ENCODE results near the gene SIRT6. TPM values are rescaled to one million over a fixed set of nuclear protein-coding genes. Genes with fewer than 3 reads are reported as not detected.

The SIRT6 gene
- total RNA-seq, 1 experiment from 2014 or later, result 18.0 TPM

DNA sequence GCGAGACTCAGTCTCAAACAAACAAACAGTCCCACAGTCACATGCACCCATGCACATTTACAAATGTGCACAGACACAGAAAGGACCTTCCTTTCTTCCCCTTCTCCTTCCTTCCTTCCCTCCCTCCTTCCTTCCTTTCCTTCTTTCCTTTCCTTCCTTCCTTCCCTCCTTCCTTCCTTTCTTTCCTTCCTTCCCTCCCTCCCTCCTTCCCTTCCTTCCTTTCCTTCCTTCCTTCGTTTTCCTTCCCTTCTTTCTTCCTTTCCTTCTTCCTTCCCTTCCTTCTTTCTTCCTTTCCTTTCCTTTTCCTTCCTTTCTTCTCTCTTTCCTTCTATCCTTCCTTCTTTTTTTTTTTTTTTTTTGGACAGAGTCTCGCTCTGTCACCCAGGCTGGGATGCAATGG is 30.8 kb upstream of the SIRT6 start:
- Histone ChIP-seq H2AFZ (ENCODE audit: low read length) (no peak overlapping the region), H3K4me1 (ENCODE audit: insufficient read depth, low read length) (peaks cover 7% of the 10 kb centered on the region; the same call in 1 of the 2 replicates), H3K9me2 (replicated peaks; ENCODE audit: low read length) (no peaks in the 10 kb centered on the region), H4K20me1 (ENCODE audit: low read length) (no peaks in the 10 kb centered on the region), H3K27me3 (ENCODE audit: low read length) (no peaks in the 10 kb centered on the region), H3K9me3 (ENCODE audit: low read length) (no peaks in the 10 kb centered on the region), H3F3A (ENCODE audit: low read length, unreplicated experiment) (no peaks in the 10 kb centered on the region), H3K27ac (ENCODE audit: low read length) (no peak overlapping the region), H3K4me3 (ENCODE audit: low read length) (no peak overlapping the region), H3K36me3 (ENCODE audit: low read depth, low read length) (no peaks in the 10 kb centered on the region), H3K79me2 (ENCODE audit: low read length) (no peaks in the 10 kb centered on the region), H3K9ac (ENCODE audit: low read length) (no peak overlapping the region), H3K4me2 (ENCODE audit: low read length) (no peak overlapping the region)
- POLR2A ChIA-PET (ENCODE audit: unreplicated experiment), result no interaction called here
- intact Hi-C loops (cut with micrococcal nuclease), result no loop called here
- ATAC-seq (no peak), DNase-seq (no peak)
- no TSS peak for BruUV-seq (replicated peaks)
- TF ChIP-seq EZH2phosphoT487 (IDR thresholded peaks at IDR 0.05; ENCODE audit: borderline replicate concordance, low read length), result no peak
- no peak for TF ChIP-seq EZH2 (IDR thresholded peaks at IDR 0.05; ENCODE audit: low read length, unreplicated experiment)
- CTCF ChIA-PET, result no interaction called here

- ChIA-PET CTCF (no interaction called here), POLR2A (ENCODE audit: unreplicated experiment) (no interaction called here)
- no peak overlapping the region for H3K27ac ChIP-seq (ENCODE audit: low read length)
- DNase-seq (no peak), ATAC-seq (no peak)
- no peaks in the 10 kb centered on the region for H3F3A ChIP-seq (ENCODE audit: low read length, unreplicated experiment)
- H3K27me3 ChIP-seq (ENCODE audit: low read length), result no peaks in the 10 kb centered on the region
- BruUV-seq (replicated peaks), result no TSS peak
- H3K9me3 ChIP-seq (ENCODE audit: low read length), result no peaks in the 10 kb centered on the region
- intact Hi-C loops (cut with micrococcal nuclease), result no loop called here
- no peaks in the 10 kb centered on the region for H3K9me2 ChIP-seq (replicated peaks; ENCODE audit: low read length)
- no peak for TF ChIP-seq EZH2phosphoT487 (IDR thresholded peaks at IDR 0.05; ENCODE audit: borderline replicate concordance, low read length)
- TF ChIP-seq CTCF (conservative IDR thresholded peaks at IDR 0.05; ENCODE audit: low read depth, low read length), result no peak
- no peak for TF ChIP-seq EZH2 (IDR thresholded peaks at IDR 0.05; ENCODE audit: low read length, unreplicated experiment)
- no peaks in the 10 kb centered on the region for H3K36me3 ChIP-seq (ENCODE audit: low read depth, low read length)
- H3K9ac ChIP-seq (ENCODE audit: low read length), result no peak overlapping the region
- no peaks in the 10 kb centered on the region for H3K79me2 ChIP-seq (ENCODE audit: low read length)
- H3K4me1 ChIP-seq (ENCODE audit: insufficient read depth, low read length), result peaks cover 7% of the 10 kb centered on the region; the same call in 1 of the 2 replicates
- no peaks in the 10 kb centered on the region for H4K20me1 ChIP-seq (ENCODE audit: low read length)
- no peak overlapping the region for H3K4me2 ChIP-seq (ENCODE audit: low read length)
- H3K4me3 ChIP-seq (ENCODE audit: low read length), result no peak overlapping the region
- H2AFZ ChIP-seq (ENCODE audit: low read length), result no peak overlapping the region
These were observed 27.9 kb upstream of the SIRT6 start for GRCh38 chr19:4210166-4210731.

DNA sequence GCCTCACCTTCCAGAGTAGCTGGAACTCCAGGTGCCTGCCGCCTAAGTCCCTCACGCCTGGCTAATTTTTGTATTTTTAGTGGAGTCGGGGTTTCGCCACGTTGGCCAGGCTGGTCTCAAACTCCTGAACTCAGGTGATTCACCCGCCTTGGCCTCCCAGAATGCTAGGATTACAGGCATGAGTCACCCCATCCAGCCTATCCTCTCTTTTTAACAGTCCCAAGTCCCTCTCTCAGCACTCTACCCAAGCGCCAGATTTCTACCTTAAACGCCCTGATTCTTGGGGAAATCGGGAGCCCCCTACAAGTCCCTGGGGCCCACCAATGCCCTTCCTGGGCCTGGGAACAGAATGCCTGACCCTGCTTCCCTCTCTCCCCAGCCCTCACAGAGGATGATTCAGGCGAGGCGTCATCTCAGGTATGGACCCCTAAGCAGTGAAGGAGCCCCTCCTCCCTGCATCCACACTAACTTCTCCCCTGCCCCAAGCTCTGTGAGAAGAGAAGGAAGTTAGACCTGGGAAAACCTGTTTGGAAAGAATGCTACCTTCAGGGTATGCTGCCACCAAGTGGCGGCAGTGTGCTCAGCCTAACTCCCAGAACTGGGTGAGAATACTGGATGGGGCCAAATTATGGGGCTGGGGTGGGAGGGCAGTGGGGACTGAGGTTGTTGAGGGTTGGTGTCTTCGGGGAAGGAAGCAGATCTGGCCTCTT is 26.2 kb upstream of the SIRT6 start:
- H2AFZ ChIP-seq (ENCODE audit: low read length), result no peak overlapping the region
- H3K27me3 ChIP-seq (ENCODE audit: low read length), result no peaks in the 10 kb centered on the region
- peak; percentile 30; the same call in 1 of the 2 replicates for ATAC-seq
- H3K9me2 ChIP-seq (replicated peaks; ENCODE audit: low read length), result no peaks in the 10 kb centered on the region
- H3K9ac ChIP-seq (ENCODE audit: low read length), result no peak overlapping the region
- H3K9me3 ChIP-seq (ENCODE audit: low read length), result no peaks in the 10 kb centered on the region
- no peak overlapping the region for H3K4me2 ChIP-seq (ENCODE audit: low read length)
- POLR2A ChIA-PET (ENCODE audit: unreplicated experiment), result no interaction called here
- no TSS peak for BruUV-seq (replicated peaks)
- no peak overlapping the region for H3K27ac ChIP-seq (ENCODE audit: low read length)
- no peaks in the 10 kb centered on the region for H4K20me1 ChIP-seq (ENCODE audit: low read length)
- no peaks in the 10 kb centered on the region for H3F3A ChIP-seq (ENCODE audit: low read length, unreplicated experiment)
- no peak overlapping the region for H3K4me3 ChIP-seq (ENCODE audit: low read length)
- peaks cover 7% of the 10 kb centered on the region; the same call in 1 of the 2 replicates for H3K4me1 ChIP-seq (ENCODE audit: insufficient read depth, low read length)
- CTCF ChIA-PET, result no interaction called here
- TF ChIP-seq CTCF (conservative IDR thresholded peaks at IDR 0.05; ENCODE audit: low read depth, low read length), result peak; percentile 36; the same call in 1 of the 2 replicates
- no peak for TF ChIP-seq EZH2 (IDR thresholded peaks at IDR 0.05; ENCODE audit: low read length, unreplicated experiment)
- TF ChIP-seq EZH2phosphoT487 (IDR thresholded peaks at IDR 0.05; ENCODE audit: borderline replicate concordance, low read length), result no peak
- intact Hi-C loops (cut with micrococcal nuclease), result no loop called here
- peak; percentile 50 for DNase-seq
- no peaks in the 10 kb centered on the region for H3K79me2 ChIP-seq (ENCODE audit: low read length)
- H3K36me3 ChIP-seq (ENCODE audit: low read depth, low read length), result no peaks in the 10 kb centered on the region

Measured in PC-3 (cell line).